A549 (cell line): Measurements from ENCODE around the gene GRIK1. TPM values are rescaled to one million over a fixed set of nuclear protein-coding genes. Genes with fewer than 3 reads are reported as not detected.

ENCODE experiments used
- ATAC-seq, 2 experiments: fragments of 200-7000 bp in 1 of 2; fragments of >200 bp in 1 of 2; cut with Nextera tagmentation in 1 of 2; cut with Tn5 transposase in 1 of 2; 3 replicates each; pipeline versions ENCODE4 v1.8.0 to v1.9.1; 2018 to 2020; ENCODE audit warnings: mild to moderate bottlenecking in 1 of 2, moderate library complexity in 1 of 2
- CTCF ChIA-PET: fragments of 300-600 bp; sonication (Branson Sonifier 250); formaldehyde crosslinking; extraction: SDS; loops from one replicate; lab custom pipeline; 2021; ENCODE audit warnings: antibody characterized with exemption, inconsistent platforms; lab: Yijun Ruan, JAX
- POLR2A ChIA-PET: fragments of 350-600 bp; formaldehyde crosslinking; extraction: SDS; loops from one replicate; lab custom pipeline; 2021; ENCODE audit warnings: antibody characterized with exemption, inconsistent platforms; lab: Yijun Ruan, JAX
- DNase-seq, 2 experiments: peaks; one replicate each; pipeline versions ENCODE4 v3.0.0 to v3.0.0-alpha.2; 2011 to 2016; ENCODE audit warnings: low read depth in 1 of 2, low spot score in 1 of 2
- FAIRE-seq: peaks from 2 replicates; lab custom pipeline; 2011; peaks lifted over from hg19 to GRCh38; lab: Jason Lieb, UNC
- H3K27ac ChIP-seq, 2 experiments: fragments of >200 bp; sonication (Bioruptor Twin); formaldehyde crosslinking; 3 replicates each; pipeline ENCODE4 v1.5.1; 2016 to 2017
- H3K4me1 ChIP-seq: fragments of >200 bp; sonication (Bioruptor Twin); formaldehyde crosslinking; 3 replicates; pipeline ENCODE4 v1.6.1; 2016
- H3K4me2 ChIP-seq: fragments of >200 bp; sonication (Bioruptor Twin); formaldehyde crosslinking; 3 replicates; pipeline ENCODE4 v1.6.1; 2016
- H3K4me3 ChIP-seq: fragments of >200 bp; sonication (Bioruptor Twin); formaldehyde crosslinking; 3 replicates; pipeline ENCODE4 v1.5.1; 2016
- H3K9me3 ChIP-seq: fragments of >200 bp; sonication (Bioruptor Twin); formaldehyde crosslinking; 3 replicates; pipeline ENCODE4 v1.6.1; 2016
- CBX8 ChIP-seq: fragments of 200-600 bp; sonication (generic); IDR thresholded peaks from 2 replicates; pipeline ENCODE4 v1.6.1; 2016
- CHD2 ChIP-seq: fragments of 150-350 bp; IDR thresholded peaks from 2 replicates; pipeline ENCODE4 v1.6.1; 2014; ENCODE audit warnings: low read length; ENCODE audit not compliant: partially characterized antibody
- E2F6 ChIP-seq: IDR thresholded peaks from 2 replicates; pipeline ENCODE4 v1.6.1; 2012; ENCODE audit warnings: low read depth, borderline replicate concordance
- EHF ChIP-seq: fragments of 250-450 bp; sonication (Bioruptor Pico); IDR thresholded peaks from 2 replicates; pipeline ENCODE4 v1.5.0; 2020; ENCODE audit warnings: mild to moderate bottlenecking
- ESRRA ChIP-seq: fragments of 150-350 bp; IDR thresholded peaks from 2 replicates; pipeline ENCODE4 v1.6.1; 2014; ENCODE audit warnings: mild to moderate bottlenecking, low read length, borderline replicate concordance
- FOSB ChIP-seq: fragments of 250-450 bp; sonication (Bioruptor Pico); IDR thresholded peaks from 2 replicates; pipeline ENCODE4 v1.5.0; 2020; ENCODE audit warnings: mild to moderate bottlenecking, moderate library complexity
- FOXS1 ChIP-seq: fragments of 250-450 bp; sonication (Bioruptor Pico); IDR thresholded peaks from 2 replicates; pipeline ENCODE4 v1.5.0; 2020; ENCODE audit warnings: mild to moderate bottlenecking, moderate library complexity
- HES2 ChIP-seq: fragments of >200 bp; sonication (Bioruptor Twin); formaldehyde crosslinking; IDR thresholded peaks from 2 replicates; pipeline ENCODE4 v1.6.1; 2016
- HOXA7 ChIP-seq: fragments of 250-450 bp; sonication (Bioruptor Pico); IDR thresholded peaks from 2 replicates; pipeline ENCODE4 v1.5.0; 2020; ENCODE audit warnings: mild to moderate bottlenecking, moderate library complexity
- HOXB13 ChIP-seq: fragments of 250-450 bp; sonication (Bioruptor Pico); IDR thresholded peaks from 2 replicates; pipeline ENCODE4 v1.5.0; 2020; ENCODE audit warnings: low read depth, mild to moderate bottlenecking, moderate library complexity
- HOXB5 ChIP-seq: fragments of 250-450 bp; sonication (Bioruptor Pico); IDR thresholded peaks from 2 replicates; pipeline ENCODE4 v1.5.0; 2020; ENCODE audit warnings: mild to moderate bottlenecking, moderate library complexity
- JUNB ChIP-seq: fragments of >200 bp; sonication (Bioruptor Twin); formaldehyde crosslinking; IDR thresholded peaks from 2 replicates; pipeline ENCODE4 v1.6.1; 2016
- KDM5A ChIP-seq: fragments of 200-600 bp; sonication (generic); IDR thresholded peaks from 2 replicates; pipeline ENCODE4 v1.6.1; 2016; ENCODE audit warnings: antibody characterized with exemption, mild to moderate bottlenecking
- MAZ ChIP-seq: fragments of 150-350 bp; IDR thresholded peaks from 2 replicates; pipeline ENCODE4 v1.6.1; 2014; ENCODE audit warnings: antibody characterized with exemption, low read depth, low read length, borderline replicate concordance
- MYC ChIP-seq: IDR thresholded peaks from 2 replicates; pipeline ENCODE4 v1.6.1; 2012; ENCODE audit warnings: mild to moderate bottlenecking, inconsistent platforms, low read length, improper control_type of control experiment, borderline replicate concordance
- NR3C1 ChIP-seq: fragments of >200 bp; sonication (Bioruptor Twin); formaldehyde crosslinking; IDR thresholded peaks from 3 replicates; pipeline ENCODE4 v1.6.1; 2017
- POLR2AphosphoS2 ChIP-seq: conservative IDR thresholded peaks from 2 replicates; pipeline ENCODE4 v1.6.1; 2012; ENCODE audit warnings: low read length, improper control_type of control experiment, inconsistent platforms
- RFX5 ChIP-seq: fragments of 450-650 bp; IDR thresholded peaks from 2 replicates; pipeline ENCODE4 v1.7.1; 2014; ENCODE audit warnings: antibody characterized with exemption, mild to moderate bottlenecking, moderate library complexity
- RNF2 ChIP-seq: fragments of 200-600 bp; sonication (generic); IDR thresholded peaks from 2 replicates; pipeline ENCODE4 v1.6.1; 2016; ENCODE audit warnings: low read depth, mild to moderate bottlenecking, antibody characterized with exemption, moderate library complexity, borderline replicate concordance
- SMC3 ChIP-seq: fragments of >200 bp; sonication (Bioruptor Twin); formaldehyde crosslinking; IDR thresholded peaks from 3 replicates; pipeline ENCODE4 v1.6.1; 2018; ENCODE audit warnings: inconsistent platforms
- TP53 ChIP-seq: fragments of 250-450 bp; sonication (Bioruptor Pico); IDR thresholded peaks from 2 replicates; pipeline ENCODE4 v1.5.0; 2021; ENCODE audit warnings: mild to moderate bottlenecking, moderate library complexity
- ZFP36 ChIP-seq: fragments of 450-650 bp; IDR thresholded peaks from 2 replicates; pipeline ENCODE4 v1.6.1; 2014; ENCODE audit warnings: borderline replicate concordance; ENCODE audit not compliant: partially characterized antibody
- ZSCAN20 ChIP-seq: fragments of 250-450 bp; sonication (Bioruptor Pico); IDR thresholded peaks from 2 replicates; pipeline ENCODE4 v1.8.0; 2022; ENCODE audit warnings: mild to moderate bottlenecking, moderate library complexity
- WGBS: methylation state at CpG from one replicate; pipeline ENCODE4 v1.1.6; 2017; ENCODE audit errors: missing lambda C conversion rate; 5-methylcytosine and 5-hydroxymethylcytosine counted together
- polyA plus RNA-seq, 4 experiments: library from polyadenylated mRNA; depleted of rRNA in 3 of 4; stranded (reverse); fragments of >200 nt; fragmentation: RNase III in 1 of 4; extraction: RNeasy Plus Mini Kit Qiagen cat#74134 plus additional on column Dnase treatment in 1 of 4; gene quantifications; 2 replicates in 3 of 4; 3 replicates in 1 of 4; pipeline ENCODE4 v1.2.3, GENCODE V29; 2011 to 2017
- TF ChIP-seq, protein P1 (sequence below): IDR thresholded peaks from 2 replicates; pipeline ENCODE4 v1.6.1; 2012
- TF ChIP-seq, protein P2 (sequence below): fragments of 450-650 bp; IDR thresholded peaks from 2 replicates; pipeline ENCODE4 v1.6.1; 2014; ENCODE audit warnings: antibody characterized with exemption

The GRIK1 gene
- polyA plus RNA-seq, 2 of the 4 experiments (the other 2 are of a cell fraction): not detected

GRCh38 chr21:29649406-29649814 is 290.4 kb downstream of the GRIK1 start:
- ATAC-seq (no peak), DNase-seq (no peak), FAIRE-seq (no peak)
- POLR2A ChIA-PET: no interaction called here
- WGBS: 42% methylated on average over 5 of the region's 5 CpGs
- Histone ChIP-seq H3K27ac (no peak overlapping the region), H3K4me2 (no peak overlapping the region), H3K4me3 (no peak overlapping the region), H3K4me1 (no peaks in the 10 kb centered on the region), H3K9me3 (no peaks in the 10 kb centered on the region)
- CTCF ChIA-PET: no interaction called here
- TF ChIP-seq MYC: no peak
- TF ChIP-seq ZSCAN20: no peak
- no peak for TF ChIP-seq TP53 (CRISPR knock-in tag)
- no peak for TF ChIP-seq SMC3
- no peak for TF ChIP-seq CBX8
- TF ChIP-seq POLR2AphosphoS2: no peak
- TF ChIP-seq FOSB (CRISPR knock-in tag): no peak
- TF ChIP-seq HOXB5 (CRISPR knock-in tag): no peak
- no peak for TF ChIP-seq ZFP36

GRCh38 chr21:29648710-29649240 is 291.0 kb downstream of the GRIK1 start:
- Histone ChIP-seq H3K9me3 (no peaks in the 10 kb centered on the region), H3K4me3 (no peak overlapping the region), H3K27ac (no peak overlapping the region)
- WGBS: 43% methylated on average over 5 of the region's 5 CpGs
- DNase-seq (no peak), ATAC-seq (no peak)
- CTCF ChIA-PET: no interaction called here
- TF ChIP-seq HOXA7 (CRISPR knock-in tag) (no peak), RNF2 (no peak), ZFP36 (no peak), E2F6 (no peak), CHD2 (no peak), JUNB (no peak), FOXS1 (CRISPR knock-in tag) (no peak), HES2 (no peak), MAZ (no peak), TP53 (CRISPR knock-in tag) (no peak), ZSCAN20 (no peak), NR3C1 (no peak), KDM5A (no peak), POLR2AphosphoS2 (no peak), EHF (no peak), HOXB13 (CRISPR knock-in tag) (no peak), ESRRA (no peak), RFX5 (no peak)
- TF ChIP-seq, protein P1, sequence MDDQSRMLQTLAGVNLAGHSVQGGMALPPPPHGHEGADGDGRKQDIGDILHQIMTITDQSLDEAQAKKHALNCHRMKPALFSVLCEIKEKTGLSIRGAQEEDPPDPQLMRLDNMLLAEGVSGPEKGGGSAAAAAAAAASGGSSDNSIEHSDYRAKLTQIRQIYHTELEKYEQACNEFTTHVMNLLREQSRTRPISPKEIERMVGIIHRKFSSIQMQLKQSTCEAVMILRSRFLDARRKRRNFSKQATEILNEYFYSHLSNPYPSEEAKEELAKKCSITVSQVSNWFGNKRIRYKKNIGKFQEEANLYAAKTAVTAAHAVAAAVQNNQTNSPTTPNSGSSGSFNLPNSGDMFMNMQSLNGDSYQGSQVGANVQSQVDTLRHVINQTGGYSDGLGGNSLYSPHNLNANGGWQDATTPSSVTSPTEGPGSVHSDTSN: no peak
- TF ChIP-seq, protein P2, sequence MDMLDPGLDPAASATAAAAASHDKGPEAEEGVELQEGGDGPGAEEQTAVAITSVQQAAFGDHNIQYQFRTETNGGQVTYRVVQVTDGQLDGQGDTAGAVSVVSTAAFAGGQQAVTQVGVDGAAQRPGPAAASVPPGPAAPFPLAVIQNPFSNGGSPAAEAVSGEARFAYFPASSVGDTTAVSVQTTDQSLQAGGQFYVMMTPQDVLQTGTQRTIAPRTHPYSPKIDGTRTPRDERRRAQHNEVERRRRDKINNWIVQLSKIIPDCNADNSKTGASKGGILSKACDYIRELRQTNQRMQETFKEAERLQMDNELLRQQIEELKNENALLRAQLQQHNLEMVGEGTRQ: no peak
- TF ChIP-seq, all 56 proteins: peak for 0
- no peaks in the 10 kb centered on the region for H3K4me1 ChIP-seq
- POLR2A ChIA-PET: no interaction called here
- no peak for FAIRE-seq
- no peak overlapping the region for H3K4me2 ChIP-seq
